SK-N-SH treated with all-trans-retinoic acid at 6 μM for 48 hours (cell line): Measurements from ENCODE around the gene IFI30.

ENCODE experiments used
- ATAC-seq: fragments of 200-7000 bp; cut with Tn5 transposase; 3 replicates; pipeline ENCODE4 v1.9.1; 2020; ENCODE audit warnings: mild to moderate bottlenecking, moderate library complexity
- ARNTL ChIP-seq: fragments of 450-650 bp; formaldehyde crosslinking; IDR thresholded peaks from 2 replicates; pipeline ENCODE4 v1.5.0; 2020; ENCODE audit warnings: low read depth, mild to moderate bottlenecking, moderate library complexity, borderline replicate concordance
- CREB5 ChIP-seq: fragments of 250-450 bp; sonication (Bioruptor Pico); IDR thresholded peaks from 2 replicates; pipeline ENCODE4 v1.5.1; 2020; ENCODE audit warnings: low read depth, mild to moderate bottlenecking, moderate library complexity
- CSDC2 ChIP-seq: fragments of 250-450 bp; sonication (Bioruptor Pico); IDR thresholded peaks from 2 replicates; pipeline ENCODE4 v1.5.0; 2020; ENCODE audit warnings: mild to moderate bottlenecking, moderate library complexity
- ESRRG ChIP-seq: fragments of 250-450 bp; sonication (Bioruptor Pico); IDR thresholded peaks from 2 replicates; pipeline ENCODE4 v1.6.1; 2021; ENCODE audit warnings: mild to moderate bottlenecking
- GLIS3 ChIP-seq: fragments of 250-450 bp; sonication (Bioruptor Pico); IDR thresholded peaks from 2 replicates; pipeline ENCODE4 v1.5.0; 2020; ENCODE audit warnings: mild to moderate bottlenecking, moderate library complexity
- ISL1 ChIP-seq: fragments of 250-450 bp; sonication (Bioruptor Pico); IDR thresholded peaks from 2 replicates; pipeline ENCODE4 v2.1.2; 2022; ENCODE audit warnings: mild to moderate bottlenecking, moderate library complexity
- OSR1 ChIP-seq: fragments of 250-450 bp; sonication (Bioruptor Pico); IDR thresholded peaks from 2 replicates; pipeline ENCODE4 v1.8.0; 2022; ENCODE audit warnings: moderate library complexity, mild to moderate bottlenecking, inconsistent platforms
- PATZ1 ChIP-seq: fragments of 250-450 bp; sonication (Bioruptor Pico); IDR thresholded peaks from 2 replicates; pipeline ENCODE4 v1.8.0; 2020; ENCODE audit warnings: mild to moderate bottlenecking, moderate library complexity, borderline replicate concordance
- POU6F1 ChIP-seq: fragments of 250-450 bp; sonication (Bioruptor Pico); IDR thresholded peaks from 2 replicates; pipeline ENCODE4 v1.8.0; 2021; ENCODE audit warnings: low read depth, mild to moderate bottlenecking, moderate library complexity, borderline replicate concordance
- PPARA ChIP-seq: fragments of 250-450 bp; sonication (Bioruptor Pico); IDR thresholded peaks from 2 replicates; pipeline ENCODE4 v1.5.0; 2020; ENCODE audit warnings: mild to moderate bottlenecking, borderline replicate concordance
- RARB ChIP-seq: fragments of 250-450 bp; sonication (Bioruptor Pico); IDR thresholded peaks from 2 replicates; pipeline ENCODE4 v1.8.0; 2021; ENCODE audit warnings: mild to moderate bottlenecking, moderate library complexity
- SNAI2 ChIP-seq: fragments of 250-450 bp; sonication (Bioruptor Pico); IDR thresholded peaks from 2 replicates; pipeline ENCODE4 v1.5.0; 2020; ENCODE audit warnings: mild to moderate bottlenecking, moderate library complexity
- TCF4 ChIP-seq: fragments of 250-450 bp; sonication (Bioruptor Pico); IDR thresholded peaks from 2 replicates; pipeline ENCODE4 v1.8.0; 2021; ENCODE audit warnings: mild to moderate bottlenecking, moderate library complexity, borderline replicate concordance
- TOX ChIP-seq: fragments of 250-450 bp; sonication (Bioruptor Pico); IDR thresholded peaks from 2 replicates; pipeline ENCODE4 v1.8.0; 2021; ENCODE audit warnings: mild to moderate bottlenecking, moderate library complexity, borderline replicate concordance
- TSHZ2 ChIP-seq: fragments of 250-450 bp; sonication (Bioruptor Pico); IDR thresholded peaks from 2 replicates; pipeline ENCODE4 v1.5.0; 2020; ENCODE audit warnings: mild to moderate bottlenecking, moderate library complexity
- ZC3H10 ChIP-seq: fragments of 250-450 bp; sonication (Bioruptor Pico); IDR thresholded peaks from 2 replicates; pipeline ENCODE4 v1.5.1; 2021; ENCODE audit warnings: mild to moderate bottlenecking, moderate library complexity
- ZFP3 ChIP-seq: fragments of 250-450 bp; sonication (Bioruptor Pico); IDR thresholded peaks from 2 replicates; pipeline ENCODE4 v1.5.0; 2020; ENCODE audit warnings: mild to moderate bottlenecking, moderate library complexity
- ZNF565 ChIP-seq: fragments of 450-650 bp; formaldehyde crosslinking; conservative IDR thresholded peaks from 2 replicates; pipeline ENCODE4 v1.5.0; 2020; ENCODE audit warnings: low read depth, mild to moderate bottlenecking, moderate library complexity
- ZNF70 ChIP-seq: fragments of 450-650 bp; formaldehyde crosslinking; IDR thresholded peaks from 2 replicates; pipeline ENCODE4 v1.5.0; 2020; ENCODE audit warnings: mild to moderate bottlenecking, moderate library complexity
- ZNF8 ChIP-seq: fragments of 450-650 bp; formaldehyde crosslinking; IDR thresholded peaks from 2 replicates; pipeline ENCODE4 v1.5.0; 2020; ENCODE audit warnings: mild to moderate bottlenecking, moderate library complexity

Gene IFI30

GRCh38 chr19:18144906-18145305 lies 28.7 kb upstream of the IFI30 start:
- no peak for ATAC-seq
- TF ChIP-seq TOX (CRISPR knock-in tag) (no peak), SNAI2 (CRISPR knock-in tag) (no peak), TSHZ2 (CRISPR knock-in tag) (no peak), ZFP3 (CRISPR knock-in tag) (no peak), CSDC2 (CRISPR knock-in tag) (no peak), OSR1 (CRISPR knock-in tag) (no peak), PATZ1 (CRISPR knock-in tag) (no peak), PPARA (CRISPR knock-in tag) (no peak), ZNF8 (CRISPR knock-in tag) (no peak), ARNTL (no peak), ZNF70 (CRISPR knock-in tag) (no peak), GLIS3 (CRISPR knock-in tag) (no peak), ZNF565 (CRISPR knock-in tag) (no peak), ISL1 (CRISPR knock-in tag) (no peak), CREB5 (CRISPR knock-in tag) (no peak), RARB (CRISPR knock-in tag) (no peak), ESRRG (CRISPR knock-in tag) (no peak), TCF4 (no peak)

- TF ChIP-seq GLIS3 (CRISPR knock-in tag) = no peak
- no peak for TF ChIP-seq ISL1 (CRISPR knock-in tag)
- TF ChIP-seq ZFP3 (CRISPR knock-in tag) = peak; percentile 99
- ATAC-seq = no peak
These were observed 28.1 kb upstream of the IFI30 start for GRCh38 chr19:18145391-18145999.

- ATAC-seq = no peak
- no peak for TF ChIP-seq CSDC2 (CRISPR knock-in tag)
- TF ChIP-seq CREB5 (CRISPR knock-in tag) = no peak
- no peak for TF ChIP-seq PPARA (CRISPR knock-in tag)
- TF ChIP-seq POU6F1 (CRISPR knock-in tag) = no peak
- no peak for TF ChIP-seq TOX (CRISPR knock-in tag)
- TF ChIP-seq ESRRG (CRISPR knock-in tag) = no peak
- no peak for TF ChIP-seq RARB (CRISPR knock-in tag)
- no peak for TF ChIP-seq ARNTL
- no peak for TF ChIP-seq ZC3H10 (CRISPR knock-in tag)
- no peak for TF ChIP-seq ZNF70 (CRISPR knock-in tag)
- no peak for TF ChIP-seq ZNF565 (CRISPR knock-in tag)
These were observed 26.2 kb upstream of the IFI30 start for GRCh38 chr19:18147396-18147795.
